HG03280 (cell line): Measurements from ENCODE around the gene XAGE1A.
"Not testable (repeated sequence)": the region's sequence is repeated elsewhere in the genome, so short reads cannot be mapped to it uniquely, and the experiment has no call there.

Source experiments
- ATAC-seq: cut with Tn5 transposase; IDR thresholded peaks from one replicate; pipeline ENCODE4 v1.9.1; 2021; ENCODE audit warnings: mild to moderate bottlenecking, moderate library complexity; ENCODE audit not compliant: unreplicated experiment

Gene XAGE1A, protein sequence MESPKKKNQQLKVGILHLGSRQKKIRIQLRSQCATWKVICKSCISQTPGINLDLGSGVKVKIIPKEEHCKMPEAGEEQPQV

DNA sequence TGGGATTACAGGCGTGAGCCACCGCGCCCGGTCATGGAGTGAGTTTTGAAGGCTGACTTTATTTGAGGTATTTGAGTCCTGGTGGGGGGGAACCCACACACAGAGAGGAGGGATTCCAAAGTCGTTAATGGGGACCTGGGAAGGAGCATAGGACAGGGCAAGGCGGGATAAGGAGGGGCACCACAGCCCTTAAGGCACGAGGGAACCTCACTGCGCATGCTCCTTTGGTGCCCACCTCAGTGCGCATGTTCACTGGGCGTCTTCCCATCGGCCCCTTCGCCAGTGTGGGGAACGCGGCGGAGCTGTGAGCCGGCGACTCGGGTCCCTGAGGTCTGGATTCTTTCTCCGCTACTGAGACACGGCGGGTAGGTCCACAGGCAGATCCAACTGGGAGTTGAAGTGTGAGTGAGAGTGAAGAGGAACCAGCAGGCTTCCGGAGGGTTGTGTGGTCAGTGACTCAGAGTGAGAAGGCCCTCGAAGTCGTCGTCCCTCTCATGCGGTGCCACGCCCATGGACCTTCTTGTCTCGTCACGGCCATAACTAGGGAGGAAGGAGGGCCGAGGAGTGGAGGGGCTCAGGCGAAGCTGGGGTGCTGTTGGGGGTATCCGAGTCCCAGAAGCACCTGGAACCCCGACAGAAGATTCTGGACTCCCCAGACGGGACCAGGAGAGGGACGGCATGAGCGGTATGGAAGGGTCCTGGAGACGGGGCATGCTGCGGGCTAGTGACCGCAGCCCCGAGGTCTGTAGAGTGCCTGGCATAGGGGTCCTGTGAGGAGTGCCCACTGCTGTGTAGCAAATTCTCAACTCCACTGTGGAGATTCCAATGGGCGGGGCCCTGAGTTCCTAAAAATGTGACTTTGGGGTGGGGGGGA is at the start of gene XAGE1A:
TSS of gene XAGE1A (plus strand) at position 264 of the 874 bp plus-strand sequence. CDS start 1,554 bp downstream, outside the sequence.
- ATAC-seq = not testable (repeated sequence)

DNA sequence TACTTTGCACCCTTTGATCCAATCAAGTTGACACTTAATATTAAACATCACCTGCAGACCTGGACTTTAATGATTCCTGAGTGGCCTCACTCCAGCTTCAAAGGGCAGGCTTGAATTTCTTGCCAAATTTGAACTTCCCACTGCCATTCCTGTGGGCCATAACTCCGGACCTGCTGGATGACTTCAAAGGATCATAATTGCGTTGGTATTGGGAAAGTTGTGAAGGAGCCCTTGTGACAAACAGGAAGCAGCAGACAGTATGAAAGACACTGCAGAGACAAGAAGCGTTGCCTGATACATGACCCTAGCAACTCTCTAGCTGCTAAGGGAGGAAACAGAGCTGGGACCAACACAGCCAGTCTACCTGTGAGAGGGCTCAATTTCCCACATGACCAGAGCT is 43.6 kb upstream of the XAGE1A start:
- not testable (repeated sequence) for ATAC-seq

DNA sequence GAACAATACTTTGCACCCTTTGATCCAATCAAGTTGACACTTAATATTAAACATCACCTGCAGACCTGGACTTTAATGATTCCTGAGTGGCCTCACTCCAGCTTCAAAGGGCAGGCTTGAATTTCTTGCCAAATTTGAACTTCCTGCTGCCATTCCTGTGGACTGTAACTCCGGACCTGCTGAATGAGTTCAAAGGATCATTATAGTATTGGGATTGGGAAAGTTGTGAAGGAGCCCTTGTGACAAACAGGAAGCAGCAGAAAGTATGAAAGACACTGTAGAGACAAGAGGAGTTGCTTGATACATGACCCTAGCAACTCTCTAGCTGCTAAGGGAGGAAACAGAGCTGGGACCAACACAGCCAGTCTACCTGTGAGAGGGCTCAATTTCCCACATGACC is 24.3 kb upstream of the XAGE1A start:
- ATAC-seq = not testable (repeated sequence)

DNA sequence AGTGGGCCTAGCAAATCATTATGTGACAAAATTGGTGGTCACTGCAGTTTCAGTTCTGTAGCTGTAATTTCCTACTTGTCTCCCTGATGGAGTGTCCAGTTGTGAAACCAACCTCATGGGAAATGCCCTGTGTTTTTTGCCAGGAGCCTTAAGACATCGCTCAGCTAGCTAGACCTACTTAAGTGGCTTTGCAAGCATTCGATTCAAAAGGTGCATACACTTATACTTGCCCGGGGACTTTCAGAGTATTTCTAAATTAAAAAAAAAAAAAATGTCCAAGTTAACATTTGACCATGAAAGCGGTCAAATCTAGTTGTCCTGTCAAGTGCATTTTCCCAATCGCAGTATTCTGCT is 788 bp downstream of the XAGE1A start:
- ATAC-seq = not testable (repeated sequence)

DNA sequence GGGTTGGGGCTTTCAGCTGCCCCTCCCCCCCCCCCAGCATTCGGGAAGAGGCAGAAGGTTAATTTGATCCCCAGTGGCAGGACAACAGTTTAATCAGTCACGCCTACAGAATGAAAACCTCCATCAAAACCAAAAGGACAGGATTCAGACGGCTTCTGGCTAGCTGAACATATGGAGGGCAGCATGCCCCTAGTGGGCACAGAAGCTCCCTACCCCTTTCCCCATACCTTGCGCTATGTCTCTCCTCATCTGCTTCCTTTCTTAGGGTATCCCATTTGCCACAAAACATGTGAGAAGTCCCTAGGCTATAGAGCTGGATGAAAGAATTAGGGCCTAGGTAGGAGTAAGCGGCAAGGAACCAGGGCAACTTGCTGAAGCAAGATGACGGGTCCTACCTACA is 5.8 kb downstream of the XAGE1A start:
- not testable (repeated sequence) for ATAC-seq

DNA sequence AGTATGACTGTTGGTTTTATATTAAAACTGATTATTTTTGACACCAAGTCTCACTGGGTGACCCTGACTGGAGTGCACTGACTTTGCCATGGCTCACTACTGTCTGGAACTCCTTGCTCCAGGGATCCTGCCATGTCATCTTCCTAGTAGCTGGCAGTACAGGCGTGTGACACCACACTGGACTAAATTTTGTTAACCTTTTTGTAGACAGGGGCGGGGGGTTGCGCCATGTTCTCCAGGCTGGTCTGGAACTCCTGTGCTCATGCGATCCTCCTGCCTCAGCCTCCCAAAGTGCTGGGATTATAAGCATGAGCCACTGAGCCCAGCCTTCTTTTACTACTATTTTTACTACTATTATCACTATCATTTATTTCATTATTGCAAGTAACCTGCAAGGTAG is 8.9 kb downstream of the XAGE1A start:
- no peak for ATAC-seq

DNA sequence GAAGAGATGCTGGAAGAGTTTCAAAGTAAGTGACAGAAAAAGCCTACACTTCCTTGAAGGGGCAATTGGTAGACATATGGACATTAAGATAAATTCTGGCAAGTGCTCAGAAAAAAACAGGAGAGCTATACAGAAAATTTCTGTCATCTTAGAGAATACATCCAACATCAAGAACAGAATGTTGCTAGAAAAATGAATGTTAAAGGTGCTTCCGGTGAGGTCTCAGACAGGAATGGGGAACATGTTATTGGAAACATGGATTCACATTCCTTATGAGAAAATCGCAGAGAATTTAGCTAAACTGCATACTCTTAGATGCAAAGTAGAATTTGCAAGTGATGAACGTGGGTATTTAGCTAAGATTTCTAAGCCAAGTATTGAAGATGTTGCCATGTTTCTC is 11.7 kb downstream of the XAGE1A start:
- no peak for ATAC-seq

DNA sequence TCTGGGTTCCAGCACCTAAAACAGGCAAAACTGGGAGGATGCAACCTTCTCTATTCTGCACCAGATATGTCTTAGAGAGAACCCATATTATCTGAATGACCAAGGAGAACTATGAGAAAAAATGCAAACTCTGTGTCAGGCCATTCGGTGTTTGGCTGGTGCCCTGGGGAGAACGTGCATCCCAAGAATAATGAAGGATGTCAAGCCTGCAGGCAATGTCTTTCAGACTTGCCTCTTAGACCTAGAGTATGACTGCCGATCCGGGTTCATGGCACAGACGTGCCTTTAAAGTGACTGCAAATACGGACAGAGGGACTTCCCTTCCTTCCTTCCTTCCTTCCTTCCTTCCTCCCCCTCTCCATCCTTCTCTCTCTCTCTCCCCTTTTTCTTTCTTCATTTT is 14.3 kb downstream of the XAGE1A start:
- ATAC-seq = no peak

DNA sequence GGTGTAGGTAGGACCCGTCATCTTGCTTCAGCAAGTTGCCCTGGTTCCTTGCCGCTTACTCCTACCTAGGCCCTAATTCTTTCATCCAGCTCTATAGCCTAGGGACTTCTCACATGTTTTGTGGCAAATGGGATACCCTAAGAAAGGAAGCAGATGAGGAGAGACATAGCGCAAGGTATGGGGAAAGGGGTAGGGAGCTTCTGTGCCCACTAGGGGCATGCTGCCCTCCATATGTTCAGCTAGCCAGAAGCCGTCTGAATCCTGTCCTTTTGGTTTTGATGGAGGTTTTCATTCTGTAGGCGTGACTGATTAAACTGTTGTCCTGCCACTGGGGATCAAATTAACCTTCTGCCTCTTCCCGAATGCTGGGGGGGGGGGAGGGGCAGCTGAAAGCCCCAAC is 15.5 kb downstream of the XAGE1A start:
- ATAC-seq = not testable (repeated sequence)

DNA sequence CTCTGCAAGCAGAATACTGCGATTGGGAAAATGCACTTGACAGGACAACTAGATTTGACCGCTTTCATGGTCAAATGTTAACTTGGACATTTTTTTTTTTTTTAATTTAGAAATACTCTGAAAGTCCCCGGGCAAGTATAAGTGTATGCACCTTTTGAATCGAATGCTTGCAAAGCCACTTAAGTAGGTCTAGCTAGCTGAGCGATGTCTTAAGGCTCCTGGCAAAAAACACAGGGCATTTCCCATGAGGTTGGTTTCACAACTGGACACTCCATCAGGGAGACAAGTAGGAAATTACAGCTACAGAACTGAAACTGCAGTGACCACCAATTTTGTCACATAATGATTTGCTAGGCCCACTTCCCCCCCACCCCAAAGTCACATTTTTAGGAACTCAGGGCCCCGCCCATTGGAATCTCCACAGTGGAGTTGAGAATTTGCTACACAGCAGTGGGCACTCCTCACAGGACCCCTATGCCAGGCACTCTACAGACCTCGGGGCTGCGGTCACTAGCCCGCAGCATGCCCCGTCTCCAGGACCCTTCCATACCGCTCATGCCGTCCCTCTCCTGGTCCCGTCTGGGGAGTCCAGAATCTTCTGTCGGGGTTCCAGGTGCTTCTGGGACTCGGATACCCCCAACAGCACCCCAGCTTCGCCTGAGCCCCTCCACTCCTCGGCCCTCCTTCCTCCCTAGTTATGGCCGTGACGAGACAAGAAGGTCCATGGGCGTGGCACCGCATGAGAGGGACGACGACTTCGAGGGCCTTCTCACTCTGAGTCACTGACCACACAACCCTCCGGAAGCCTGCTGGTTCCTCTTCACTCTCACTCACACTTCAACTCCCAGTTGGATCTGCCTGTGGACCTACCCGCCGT is 20.7 kb downstream of the XAGE1A start:
- ATAC-seq = not testable (repeated sequence)

DNA sequence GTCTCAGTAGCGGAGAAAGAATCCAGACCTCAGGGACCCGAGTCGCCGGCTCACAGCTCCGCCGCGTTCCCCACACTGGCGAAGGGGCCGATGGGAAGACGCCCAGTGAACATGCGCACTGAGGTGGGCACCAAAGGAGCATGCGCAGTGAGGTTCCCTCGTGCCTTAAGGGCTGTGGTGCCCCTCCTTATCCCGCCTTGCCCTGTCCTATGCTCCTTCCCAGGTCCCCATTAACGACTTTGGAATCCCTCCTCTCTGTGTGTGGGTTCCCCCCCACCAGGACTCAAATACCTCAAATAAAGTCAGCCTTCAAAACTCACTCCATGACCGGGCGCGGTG is 21.3 kb downstream of the XAGE1A start, which contains the start of gene XAGE1B:
TSS of gene XAGE1B (minus strand) at position 77 of the 339 bp plus-strand sequence. CDS start 1,536 bp downstream, outside the sequence.
- ATAC-seq = not testable (repeated sequence)

DNA sequence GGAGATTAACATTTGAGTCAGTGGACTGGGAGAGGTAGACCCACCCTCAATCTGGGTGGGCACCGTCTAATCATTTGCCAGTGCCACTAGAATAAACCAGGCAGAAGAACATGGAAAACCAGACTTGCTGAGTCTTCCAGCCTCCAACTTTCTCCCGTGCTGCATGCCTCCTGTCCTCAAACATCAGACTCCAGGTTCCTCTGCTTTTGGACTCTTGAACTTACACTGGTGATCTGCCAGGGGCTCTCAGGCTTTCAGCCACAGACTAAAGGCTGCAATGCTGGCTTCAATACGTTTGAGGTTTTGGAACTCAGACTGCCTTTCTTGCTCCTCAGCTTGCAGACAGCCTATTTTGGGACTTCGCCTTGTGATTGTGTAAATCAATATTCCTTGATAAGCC is 45.4 kb downstream of the XAGE1A start:
- ATAC-seq = not testable (repeated sequence)

DNA sequence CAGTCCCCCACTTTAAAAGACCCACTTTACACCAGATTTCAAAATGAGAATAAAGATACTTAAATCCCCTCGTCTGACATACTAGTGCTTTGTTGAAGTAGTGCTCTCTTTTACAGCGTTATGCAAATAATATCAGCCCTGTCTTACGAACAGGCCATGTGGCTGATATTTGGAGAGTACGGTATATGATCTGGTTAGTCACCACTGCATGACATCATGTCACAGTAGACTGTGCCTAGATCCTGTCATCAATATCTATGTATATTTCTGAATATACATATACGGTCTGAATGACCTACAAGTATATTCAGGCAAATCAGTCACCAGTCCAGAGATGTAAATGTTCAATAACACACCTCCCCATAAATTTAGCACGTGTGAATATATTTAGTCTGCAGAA is 46.7 kb downstream of the XAGE1A start:
- no peak for ATAC-seq

DNA sequence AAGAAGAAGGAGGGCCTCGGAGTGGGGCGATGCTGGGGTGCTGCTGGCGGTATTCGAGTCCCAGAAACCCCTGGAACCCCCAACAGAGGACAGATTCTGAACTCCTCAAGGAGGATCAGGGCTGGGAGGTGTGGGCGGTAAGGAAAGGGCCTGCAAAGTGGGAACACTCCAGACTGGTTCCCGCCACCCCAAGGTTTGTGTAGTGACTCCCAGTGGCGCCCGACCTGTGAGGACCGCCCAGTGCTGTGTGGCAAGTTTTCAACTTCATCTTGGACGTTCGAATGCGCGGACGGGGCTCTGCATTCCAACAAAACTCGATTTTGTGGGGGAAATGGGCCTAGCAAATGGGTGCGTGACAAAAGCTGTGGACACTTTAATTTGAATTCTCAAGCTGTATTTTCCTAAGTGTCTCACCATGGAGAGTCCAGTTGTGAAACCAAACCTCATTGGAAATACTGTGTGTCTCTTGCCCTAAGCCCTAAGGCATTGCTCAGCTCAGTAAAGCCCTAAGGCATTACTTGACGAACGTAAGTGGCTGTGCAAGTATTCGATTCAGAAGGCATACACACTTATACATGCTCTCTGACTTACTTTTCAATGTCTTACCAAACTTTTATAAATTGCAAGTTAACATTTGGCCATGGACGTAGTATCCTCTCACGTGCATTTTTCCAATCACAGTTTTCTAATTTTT is 48.7 kb downstream of the XAGE1A start:
- ATAC-seq = no peak

DNA sequence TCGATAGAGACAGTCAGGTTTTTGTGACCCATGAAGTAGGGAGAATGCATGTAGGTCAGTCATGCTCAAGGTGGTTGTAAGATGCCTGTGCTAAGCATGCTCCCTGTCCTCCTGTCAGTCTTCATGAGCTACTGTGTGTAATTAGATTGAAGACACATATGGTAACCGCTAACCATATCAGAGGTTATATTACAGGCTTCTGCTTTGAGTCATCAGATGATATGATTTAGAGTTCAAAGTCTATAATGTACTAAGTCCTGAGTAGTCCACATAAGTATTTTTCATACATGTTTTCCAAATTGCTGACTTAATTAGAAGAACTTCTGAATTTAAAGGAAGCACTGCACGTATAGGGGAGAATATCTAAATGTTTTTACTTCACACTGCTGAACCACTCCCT is 53.2 kb downstream of the XAGE1A start:
- not testable (repeated sequence) for ATAC-seq
